ENCODE measurements around the gene EDEM1. TPM values are rescaled to one million over a fixed set of nuclear protein-coding genes. Genes with fewer than 3 reads are reported as not detected.

Gene EDEM1
- total and polyA plus RNA-seq, 10 of the 15 experiments (the other 5 are each of a cell fraction or from before 2014, with no cell fraction given): 18.9 to 138 (median 57.5) TPM

DNA sequence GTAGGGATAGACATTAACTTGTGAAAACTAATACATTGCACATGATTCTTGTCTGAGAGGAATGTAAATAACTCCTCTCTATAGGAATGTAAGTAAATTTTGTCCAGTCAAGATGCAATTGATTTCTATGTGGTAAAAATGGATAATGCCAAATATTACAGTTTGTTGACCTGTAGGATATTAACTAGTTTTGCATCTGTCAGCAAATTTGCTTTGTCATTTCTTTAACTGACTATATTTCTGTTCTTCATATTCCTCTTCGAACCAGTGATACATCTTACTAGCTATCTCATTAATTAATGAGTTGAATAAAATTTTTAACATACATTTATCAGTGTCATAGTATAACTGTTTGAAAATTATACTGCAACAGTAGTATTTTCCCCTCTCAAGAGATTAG, 80.4 kb downstream of the EDEM1 start:
- no peak overlapping the region for H3K9ac ChIP-seq (ENCODE audit: control insufficient read depth, insufficient read depth, low read length)
- H3K79me2 ChIP-seq (ENCODE audit: control insufficient read depth, insufficient read depth, low read length): no peaks in the 10 kb centered on the region
- intact Hi-C loops (cut with micrococcal nuclease; ENCODE audit: unreplicated experiment) (no loop called here), in situ Hi-C loops (cut with MboI) (no loop called here)
- TF ChIP-seq SP1 (IDR thresholded peaks at IDR 0.05; ENCODE audit: low read depth, low read length) (no peak), RFX5 (IDR thresholded peaks at IDR 0.05; ENCODE audit: low read depth, low read length) (no peak), EP300 (IDR thresholded peaks at IDR 0.05; ENCODE audit: borderline replicate concordance in 1 of 2, control insufficient read depth in 1 of 2, low read depth in 2 of 2, low read length in 2 of 2) (no peak), NR2F1 (conservative IDR thresholded peaks at IDR 0.05) (no peak)
- ChIA-PET POLR2A (interaction anchor here (0.7 kb wide), 1 partner anchor 226 kb away, joined by 4 read pairs; no protein-coding TSS in a partner anchor), SMC1A (ENCODE audit: uncharacterized antibody, unreplicated experiment) (no interaction called here), CTCF (no interaction called here), RAD21 (ENCODE audit: unreplicated experiment) (interaction anchor here (1.0 kb wide), 1 partner anchor 30 kb away, joined by 5 read pairs; no protein-coding TSS in a partner anchor)
- BruUV-seq (replicated peaks): no TSS peak
- H3K4me2 ChIP-seq (ENCODE audit: control insufficient read depth, insufficient read depth): no peak overlapping the region
- no peak overlapping the region for H3K4me3 ChIP-seq
- no peaks in the 10 kb centered on the region for H3K9me3 ChIP-seq (replicated peaks; ENCODE audit: control insufficient read depth, insufficient read depth, low read length)
- no peak overlapping the region for H3K27ac ChIP-seq (ENCODE audit: control insufficient read depth, insufficient read depth)
- 69% methylated on average over 1 of the region's 1 CpG for WGBS (ENCODE audit: insufficient coverage, insufficient replicate concordance, low lambda C conversion rate, missing lambda C conversion rate)
- no peaks in the 10 kb centered on the region for H4K20me1 ChIP-seq (ENCODE audit: control insufficient read depth, insufficient read depth)
- DNase-seq (ENCODE audit: low read depth, low spot score): no peak
- no peak overlapping the region for H2AFZ ChIP-seq (ENCODE audit: control insufficient read depth, low read depth, low read length)
- no peaks in the 10 kb centered on the region for H3K4me1 ChIP-seq (ENCODE audit: control insufficient read depth, insufficient read depth, low read length)
- no peak for FAIRE-seq
- ATAC-seq: no peak
- no peaks in the 10 kb centered on the region for H3K27me3 ChIP-seq (replicated peaks in 1 of 2; ENCODE audit: control insufficient read depth in 2 of 2, insufficient read depth in 2 of 2, low read length in 1 of 2)
- H3K36me3 ChIP-seq (ENCODE audit: control insufficient read depth in 2 of 2, insufficient read depth in 2 of 2, low read length in 1 of 2): no peaks in the 10 kb centered on the region

Small RNA genes within 50 kb of the gene (microRNA-seq; reads per million reads assigned to microRNA genes)
- gene MIR4790: not detected

Small RNA genes within 50 kb of the gene (small RNA-seq; reads per million reads assigned to genes)
- gene MIR4790: not detected
- not detected for gene RN7SL553P

Other genes with a start within 250 kb of the EDEM1 start
- 58.3 and 61.5 TPM in 2 replicates for gene BHLHE40, start 208.3 kb upstream of the EDEM1 start, total RNA-seq (2014; rRNA removed)
- gene BHLHE40, start 208.3 kb upstream of the EDEM1 start, total RNA-seq (2014; rRNA removed; fragmentation: Illumina TruSeq; extraction: Trizol): 36.1 and 36.5 TPM in 2 replicates
- 91.3 and 93.1 TPM in 2 replicates for gene BHLHE40, start 208.3 kb upstream of the EDEM1 start, total RNA-seq (2021)
- 60.8 and 106 TPM in 2 replicates for gene BHLHE40, start 208.3 kb upstream of the EDEM1 start, polyA plus RNA-seq (2011; rRNA removed)
- 65.9 and 78.8 TPM in 2 replicates for gene BHLHE40, start 208.3 kb upstream of the EDEM1 start, polyA plus RNA-seq (2014; fragmentation: Illumina TruSeq; extraction: Trizol)
- gene BHLHE40, start 208.3 kb upstream of the EDEM1 start, polyA plus RNA-seq (2014; fragmentation: Nextera tagmentation; extraction: Ambion mirVana): 10 to 100 TPM; 25.2 to 38.6 TPM
- 62.4 and 63.6 TPM in 2 replicates for gene BHLHE40, start 208.3 kb upstream of the EDEM1 start, polyA plus RNA-seq (2014; rRNA removed)
- gene BHLHE40, start 208.3 kb upstream of the EDEM1 start, polyA plus RNA-seq (2016; fragmentation: Nextera tagmentation; extraction: Ambion mirVana): 10 to 100 TPM; 43.9 to 44.5 TPM
- gene ARL8B, start 65.4 kb upstream of the EDEM1 start, total RNA-seq (2014; rRNA removed): 22.0 and 25.9 TPM in 2 replicates
- 50.9 and 52.6 TPM in 2 replicates for gene ARL8B, start 65.4 kb upstream of the EDEM1 start, total RNA-seq (2014; rRNA removed; fragmentation: Illumina TruSeq; extraction: Trizol)
- gene ARL8B, start 65.4 kb upstream of the EDEM1 start, total RNA-seq (2021): 48.9 and 51.3 TPM in 2 replicates
- 31.1 and 67.4 TPM in 2 replicates for gene ARL8B, start 65.4 kb upstream of the EDEM1 start, polyA plus RNA-seq (2011; rRNA removed)
- 69.0 and 92.2 TPM in 2 replicates for gene ARL8B, start 65.4 kb upstream of the EDEM1 start, polyA plus RNA-seq (2014; fragmentation: Illumina TruSeq; extraction: Trizol)
- gene ARL8B, start 65.4 kb upstream of the EDEM1 start, polyA plus RNA-seq (2014; fragmentation: Nextera tagmentation; extraction: Ambion mirVana): 10 to 100 TPM; 36.5 to 38.5 TPM
- 31.9 and 36.0 TPM in 2 replicates for gene ARL8B, start 65.4 kb upstream of the EDEM1 start, polyA plus RNA-seq (2014; rRNA removed)
- gene ARL8B, start 65.4 kb upstream of the EDEM1 start, polyA plus RNA-seq (2016; fragmentation: Nextera tagmentation; extraction: Ambion mirVana): 10 to 100 TPM; 80.6 TPM

Measured in GM12878 (cell line).